GM23248 (cell line): ENCODE measurements around the gene DPP3. TPM values are rescaled to one million over a fixed set of nuclear protein-coding genes. Genes with fewer than 3 reads are reported as not detected.

Experiments used
- DNase-seq: peaks from one replicate; pipeline ENCODE4 v3.0.0-alpha.2; 2015
- H2AFZ ChIP-seq: fragments of 200-600 bp; sonication (generic); 2 replicates; pipeline ENCODE4 v1.6.1; 2016; ENCODE audit warnings: antibody characterized with exemption
- H3F3A ChIP-seq: fragments of 200-600 bp; sonication (generic); 2 replicates; pipeline ENCODE4 v1.6.1; 2016; ENCODE audit warnings: mild to moderate bottlenecking, antibody characterized with exemption, mixed run types; ENCODE audit not compliant: insufficient read depth
- H3K27ac ChIP-seq: fragments of 200-600 bp; sonication (generic); 2 replicates; pipeline ENCODE4 v1.5.1; 2016; ENCODE audit warnings: mild to moderate bottlenecking
- H3K27me3 ChIP-seq: fragments of 200-600 bp; sonication (generic); replicated peaks from 2 replicates; pipeline ENCODE4 v1.6.1; 2016; ENCODE audit warnings: mild to moderate bottlenecking; ENCODE audit not compliant: insufficient read depth
- H3K36me3 ChIP-seq: fragments of 200-600 bp; sonication (generic); 2 replicates; pipeline ENCODE4 v1.6.1; 2016; ENCODE audit warnings: low read depth, mild to moderate bottlenecking
- H3K4me1 ChIP-seq: fragments of 200-600 bp; sonication (generic); 2 replicates; pipeline ENCODE4 v1.6.1; 2016; ENCODE audit warnings: mild to moderate bottlenecking; ENCODE audit not compliant: insufficient read depth
- H3K4me2 ChIP-seq: fragments of 200-600 bp; sonication (generic); one replicate; pipeline ENCODE4 v1.6.1; 2016; ENCODE audit warnings: mild to moderate bottlenecking; ENCODE audit not compliant: unreplicated experiment
- H3K4me3 ChIP-seq: fragments of 200-600 bp; sonication (generic); 2 replicates; pipeline ENCODE4 v1.5.1; 2016; ENCODE audit warnings: mild to moderate bottlenecking
- H3K79me2 ChIP-seq: fragments of 200-600 bp; sonication (generic); 2 replicates; pipeline ENCODE4 v1.6.1; 2016; ENCODE audit warnings: mild to moderate bottlenecking; ENCODE audit not compliant: insufficient read depth
- H3K9ac ChIP-seq: fragments of 200-600 bp; sonication (generic); 2 replicates; pipeline ENCODE4 v1.6.1; 2016; ENCODE audit warnings: mild to moderate bottlenecking
- H3K9me2 ChIP-seq: fragments of 200-600 bp; sonication (generic); 2 replicates; pipeline ENCODE4 v1.6.1; 2016; ENCODE audit warnings: mixed run types, mild to moderate bottlenecking, moderate library complexity; ENCODE audit not compliant: insufficient read depth
- H3K9me3 ChIP-seq: fragments of 200-600 bp; sonication (generic); one replicate; pipeline ENCODE4 v1.6.1; 2017; ENCODE audit warnings: low read depth
- H4K20me1 ChIP-seq: fragments of 200-600 bp; sonication (generic); 2 replicates; pipeline ENCODE4 v1.6.0; 2016; ENCODE audit not compliant: insufficient read depth
- EZH2 ChIP-seq: fragments of 200-600 bp; sonication (generic); IDR thresholded peaks from 2 replicates; pipeline ENCODE4 v1.6.1; 2018; ENCODE audit warnings: antibody characterized with exemption, mild to moderate bottlenecking; ENCODE audit not compliant: insufficient read depth, poor library complexity, severe bottlenecking
- EZH2phosphoT487 ChIP-seq: fragments of 200-600 bp; sonication (generic); IDR thresholded peaks from 2 replicates; pipeline ENCODE4 v1.6.1; 2018; ENCODE audit warnings: antibody characterized with exemption, moderate library complexity, mild to moderate bottlenecking, low read depth; ENCODE audit not compliant: insufficient read depth
- WGBS, 2 experiments: methylation state at CpG; one replicate each; pipeline ENCODE4 v1.1.6; 2015 to 2017; ENCODE audit warnings: low lambda C conversion rate in 2 of 2, low coverage in 1 of 2; ENCODE audit errors: missing lambda C conversion rate in 2 of 2; 5-methylcytosine and 5-hydroxymethylcytosine counted together
- in situ Hi-C: fragments of 300-500 bp; cut with MboI; formaldehyde crosslinking; loops from 2 replicates; pipeline ENCODE4 v1.15.0; 2020
- polyA plus RNA-seq: library from polyadenylated mRNA; unstranded; fragments of >200 nt; fragmentation: Nextera tagmentation; extraction: Ambion mirVana; gene quantifications from 2 replicates; pipeline ENCODE4 v1.2.1, GENCODE V29; 2016
- total RNA-seq: library from RNA; depleted of rRNA; stranded (reverse); fragments of >200 nt; shearing (Covaris generic); gene quantifications from 2 replicates; pipeline ENCODE4 v1.2.3, GENCODE V29; 2014

DPP3 gene
- total and polyA plus RNA-seq, 2 experiments from 2014 or later, result 34.7 to 50.8 TPM

- Histone ChIP-seq H3K4me3 (peak within 1 kb of the TSS; percentile 85), H3K36me3 (no peaks in the 10 kb centered on the region), H3K9me2 (no peaks in the 10 kb centered on the region), H3K79me2 (no peaks in the 10 kb centered on the region), H4K20me1 (no peaks in the 10 kb centered on the region), H3K27me3 (no peaks in the 10 kb centered on the region), H3K27ac (no peak within 1 kb of the TSS), H3K9ac (peak within 1 kb of the TSS; percentile 79), H3K4me1 (no peaks in the 10 kb centered on the region), H3K9me3 (no peaks in the 10 kb centered on the region), H3F3A (no peaks in the 10 kb centered on the region), H2AFZ (peak within 1 kb of the TSS; percentile 94), H3K4me2 (peak within 1 kb of the TSS; percentile 88)
- DNase-seq, result peak; percentile 95
- WGBS, 2 experiments, result 1 to 2% methylated on average over 23 to 52 of the region's 63 CpGs
- TF ChIP-seq EZH2 (no peak), EZH2phosphoT487 (no peak)
- in situ Hi-C loops, result no loop called here
Observed at GRCh38 chr11:66466225-66467033, 13.8 kb upstream of the DPP3 start, which contains the start of gene PELI3. TSS of gene PELI3 (plus strand) at chr11:66466905. CDS start at chr11:66468129, 1,224 bp downstream.

GRCh38 chr11:66467034-66467659, 13.1 kb upstream of the DPP3 start:
- TF ChIP-seq EZH2 (no peak), EZH2phosphoT487 (no peak)
- Histone ChIP-seq H3K4me3 (peak overlapping the region; percentile 85), H3K9me2 (no peaks in the 10 kb centered on the region), H3K79me2 (no peaks in the 10 kb centered on the region), H3K4me1 (no peaks in the 10 kb centered on the region), H2AFZ (peak overlapping the region; percentile 82), H3K36me3 (no peaks in the 10 kb centered on the region), H3K27me3 (no peaks in the 10 kb centered on the region), H4K20me1 (no peaks in the 10 kb centered on the region), H3K27ac (no peak overlapping the region), H3K4me2 (peak overlapping the region; percentile 86), H3F3A (no peaks in the 10 kb centered on the region), H3K9ac (peak overlapping the region; percentile 79), H3K9me3 (no peaks in the 10 kb centered on the region)
- 1 to 3% methylated on average over 29 to 45 of the region's 72 CpGs for WGBS, 2 experiments
- in situ Hi-C loops, result no loop called here
- DNase-seq, result peak; percentile 79

GRCh38 chr11:66467756-66468155, 12.5 kb upstream of the DPP3 start:
- Histone ChIP-seq H3K9me2 (no peaks in the 10 kb centered on the region), H3K9ac (peak overlapping the region; percentile 79), H3K4me2 (peak overlapping the region; percentile 86), H3K27me3 (no peaks in the 10 kb centered on the region), H3K4me1 (no peaks in the 10 kb centered on the region), H4K20me1 (no peaks in the 10 kb centered on the region), H3K79me2 (no peaks in the 10 kb centered on the region), H3K9me3 (no peaks in the 10 kb centered on the region), H3K27ac (no peak overlapping the region), H3F3A (no peaks in the 10 kb centered on the region), H2AFZ (peak overlapping the region; percentile 82), H3K4me3 (peak overlapping the region; percentile 85), H3K36me3 (no peaks in the 10 kb centered on the region)
- DNase-seq, result peak; percentile 25
- TF ChIP-seq EZH2 (no peak), EZH2phosphoT487 (no peak)
- WGBS, 2 experiments, result 44 to 49% methylated on average over 6 of the region's 6 CpGs
- in situ Hi-C loops, result no loop called here

- Histone ChIP-seq H3K4me3 (no peak overlapping the region), H3K9me3 (no peaks in the 10 kb centered on the region), H2AFZ (no peak overlapping the region), H3K27me3 (no peaks in the 10 kb centered on the region), H3F3A (no peaks in the 10 kb centered on the region), H4K20me1 (no peaks in the 10 kb centered on the region), H3K9ac (no peak overlapping the region), H3K36me3 (no peaks in the 10 kb centered on the region), H3K79me2 (no peaks in the 10 kb centered on the region), H3K9me2 (no peaks in the 10 kb centered on the region), H3K27ac (no peak overlapping the region), H3K4me2 (no peak overlapping the region), H3K4me1 (no peaks in the 10 kb centered on the region)
- no peak for TF ChIP-seq EZH2
- no peak for TF ChIP-seq EZH2phosphoT487
- 87 to 92% methylated on average over 6 of the region's 6 CpGs for WGBS, 2 experiments
- in situ Hi-C loops, result no loop called here
- no peak for DNase-seq
Observed at GRCh38 chr11:66468691-66469090, 11.5 kb upstream of the DPP3 start.
